OCI-LY7 (cell line): ENCODE measurements around the gene ITSN1. TPM values are rescaled to one million over a fixed set of nuclear protein-coding genes. Genes with fewer than 3 reads are reported as not detected.

Experiments
- BruUV-seq: library from RNA; stranded (reverse); fragments of 400-500 nt; replicated peaks from 2 replicates; lab custom pipeline; 2021; lab: Mats Ljungman, UMichigan
- CTCF ChIA-PET: fragments of 300-600 bp; sonication (Branson Sonifier 250); formaldehyde crosslinking; loops from one replicate; lab custom pipeline; 2022; ENCODE audit warnings: antibody characterized with exemption; ENCODE audit not compliant: unreplicated experiment; lab: Charles Lee
- POLR2A ChIA-PET: fragments of 300-600 bp; sonication (Branson Sonifier 250); formaldehyde crosslinking; loops from one replicate; lab custom pipeline; 2022; ENCODE audit warnings: antibody characterized with exemption; lab: Charles Lee
- DNase-seq: peaks from one replicate; pipeline ENCODE4 v3.0.0-alpha.2; 2015; ENCODE audit warnings: low spot score
- H2AFZ ChIP-seq: fragments of 200-600 bp; sonication (generic), shearing (Covaris generic); 2 replicates; pipeline ENCODE4 v1.6.1; 2014; ENCODE audit warnings: mild to moderate bottlenecking, antibody characterized with exemption, low read length, moderate library complexity
- H3K27ac ChIP-seq: fragments of 200-600 bp; sonication (generic); 2 replicates; pipeline ENCODE4 v1.5.1; 2014; ENCODE audit warnings: mixed run types, low read depth, mild to moderate bottlenecking, moderate library complexity, low read length, inconsistent platforms; ENCODE audit not compliant: poor library complexity, severe bottlenecking
- H3K36me3 ChIP-seq: fragments of 200-600 bp; sonication (generic); 2 replicates; pipeline ENCODE4 v1.6.1; 2014; ENCODE audit warnings: mild to moderate bottlenecking, antibody characterized with exemption, low read length, moderate library complexity, mixed read lengths; ENCODE audit not compliant: insufficient read depth
- H3K4me1 ChIP-seq: fragments of 200-600 bp; sonication (generic); 2 replicates; pipeline ENCODE4 v1.5.1; 2014; ENCODE audit warnings: mild to moderate bottlenecking, low read length; ENCODE audit not compliant: insufficient read depth, poor library complexity, severe bottlenecking
- H3K4me2 ChIP-seq: fragments of 200-600 bp; sonication (generic); 2 replicates; pipeline ENCODE4 v1.6.1; 2014; ENCODE audit warnings: mild to moderate bottlenecking, low read length
- H3K4me3 ChIP-seq: fragments of 200-600 bp; sonication (generic); 2 replicates; pipeline ENCODE4 v1.5.1; 2014; ENCODE audit warnings: mild to moderate bottlenecking, low read depth, low read length; ENCODE audit not compliant: poor library complexity, severe bottlenecking
- H3K79me2 ChIP-seq: fragments of 200-600 bp; sonication (generic); 2 replicates; pipeline ENCODE4 v1.6.1; 2016; ENCODE audit warnings: low read depth, mild to moderate bottlenecking, low read length, moderate library complexity, mixed read lengths; ENCODE audit not compliant: insufficient read depth
- H3K9me2 ChIP-seq: fragments of 200-600 bp; sonication (generic); 2 replicates; pipeline ENCODE4 v1.6.1; 2016; ENCODE audit warnings: mild to moderate bottlenecking, low read length, mixed read lengths; ENCODE audit not compliant: insufficient read depth
- H3K9me3 ChIP-seq: fragments of 200-600 bp; sonication (generic); 2 replicates; pipeline ENCODE4 v1.6.1; 2014; ENCODE audit warnings: mild to moderate bottlenecking, mixed run types, low read length, mixed read lengths
- H4K20me1 ChIP-seq: fragments of 200-600 bp; sonication (generic); 2 replicates; pipeline ENCODE4 v1.6.1; 2014; ENCODE audit warnings: mild to moderate bottlenecking, antibody characterized with exemption, low read length, moderate library complexity, mixed read lengths; ENCODE audit not compliant: insufficient read depth
- EZH2phosphoT487 ChIP-seq: fragments of 200-600 bp; sonication (generic); IDR thresholded peaks from 2 replicates; pipeline ENCODE4 v1.6.1; 2018; ENCODE audit warnings: low read depth, borderline replicate concordance, mild to moderate bottlenecking, mixed run types, antibody characterized with exemption, low read length, moderate library complexity, mixed read lengths
- intact Hi-C: fragments of 100-400 bp; cut with micrococcal nuclease; formaldehyde crosslinking; loops from one replicate; pipeline ENCODE4 v1.10.0; 2022; ENCODE audit not compliant: unreplicated experiment
- total RNA-seq, 2 experiments: library from RNA; depleted of rRNA in 1 of 2; stranded (reverse); fragments of >200 nt in 1 of 2; shearing (Covaris generic) in 1 of 2; gene quantifications; 2 replicates each; pipeline ENCODE4 v1.2.3, GENCODE V29; 2014 to 2022
- TF ChIP-seq, protein P1 (sequence below): fragments of 200-600 bp; sonication (generic); conservative IDR thresholded peaks from 2 replicates; pipeline ENCODE4 v1.5.1; 2014; ENCODE audit warnings: mild to moderate bottlenecking, antibody characterized with exemption, low read length, moderate library complexity, mixed read lengths

Gene ITSN1
- total RNA-seq, 2 experiments from 2014 or later, result 0.60 to 5.9 TPM

DNA sequence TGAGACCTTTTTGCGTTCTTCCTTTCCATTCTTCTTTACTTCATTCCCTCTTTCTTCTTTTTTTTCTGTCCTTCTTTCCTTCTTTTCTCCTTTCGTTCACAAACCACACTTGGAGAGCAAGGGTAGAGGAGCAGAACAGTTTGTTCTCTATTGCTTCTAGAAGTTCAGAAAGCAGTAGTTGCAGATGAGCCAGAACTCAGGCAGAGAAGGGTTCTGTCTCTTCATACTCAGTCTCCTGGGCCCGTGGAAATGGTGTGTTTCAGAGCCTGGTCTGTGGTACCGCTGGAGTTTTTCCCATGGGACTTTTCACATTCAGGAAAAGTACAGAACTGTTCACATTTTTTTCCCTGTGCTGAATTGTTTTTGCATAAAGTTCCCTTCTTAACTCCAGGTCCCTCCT is 186.3 kb downstream of the ITSN1 start:
- H4K20me1 ChIP-seq, result no peaks in the 10 kb centered on the region
- POLR2A ChIA-PET, result no interaction called here
- H3K79me2 ChIP-seq, result no peaks in the 10 kb centered on the region
- TF ChIP-seq, protein P1, sequence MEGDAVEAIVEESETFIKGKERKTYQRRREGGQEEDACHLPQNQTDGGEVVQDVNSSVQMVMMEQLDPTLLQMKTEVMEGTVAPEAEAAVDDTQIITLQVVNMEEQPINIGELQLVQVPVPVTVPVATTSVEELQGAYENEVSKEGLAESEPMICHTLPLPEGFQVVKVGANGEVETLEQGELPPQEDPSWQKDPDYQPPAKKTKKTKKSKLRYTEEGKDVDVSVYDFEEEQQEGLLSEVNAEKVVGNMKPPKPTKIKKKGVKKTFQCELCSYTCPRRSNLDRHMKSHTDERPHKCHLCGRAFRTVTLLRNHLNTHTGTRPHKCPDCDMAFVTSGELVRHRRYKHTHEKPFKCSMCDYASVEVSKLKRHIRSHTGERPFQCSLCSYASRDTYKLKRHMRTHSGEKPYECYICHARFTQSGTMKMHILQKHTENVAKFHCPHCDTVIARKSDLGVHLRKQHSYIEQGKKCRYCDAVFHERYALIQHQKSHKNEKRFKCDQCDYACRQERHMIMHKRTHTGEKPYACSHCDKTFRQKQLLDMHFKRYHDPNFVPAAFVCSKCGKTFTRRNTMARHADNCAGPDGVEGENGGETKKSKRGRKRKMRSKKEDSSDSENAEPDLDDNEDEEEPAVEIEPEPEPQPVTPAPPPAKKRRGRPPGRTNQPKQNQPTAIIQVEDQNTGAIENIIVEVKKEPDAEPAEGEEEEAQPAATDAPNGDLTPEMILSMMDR, result no peak
- no peak for TF ChIP-seq EZH2phosphoT487
- H2AFZ ChIP-seq, result no peak overlapping the region
- H3K36me3 ChIP-seq, result no peaks in the 10 kb centered on the region
- no peaks in the 10 kb centered on the region for H3K9me3 ChIP-seq
- intact Hi-C loops, result loop anchor here (2.0 kb wide), 1 partner anchor 34 kb away; no protein-coding TSS in a partner anchor
- CTCF ChIA-PET, result no interaction called here
- no peak overlapping the region for H3K4me2 ChIP-seq
- peaks cover 3% of the 10 kb centered on the region for H3K4me1 ChIP-seq
- no peaks in the 10 kb centered on the region for H3K9me2 ChIP-seq
- no peak overlapping the region for H3K4me3 ChIP-seq
- no TSS peak for BruUV-seq
- no peak overlapping the region for H3K27ac ChIP-seq
- no peak for DNase-seq

DNA sequence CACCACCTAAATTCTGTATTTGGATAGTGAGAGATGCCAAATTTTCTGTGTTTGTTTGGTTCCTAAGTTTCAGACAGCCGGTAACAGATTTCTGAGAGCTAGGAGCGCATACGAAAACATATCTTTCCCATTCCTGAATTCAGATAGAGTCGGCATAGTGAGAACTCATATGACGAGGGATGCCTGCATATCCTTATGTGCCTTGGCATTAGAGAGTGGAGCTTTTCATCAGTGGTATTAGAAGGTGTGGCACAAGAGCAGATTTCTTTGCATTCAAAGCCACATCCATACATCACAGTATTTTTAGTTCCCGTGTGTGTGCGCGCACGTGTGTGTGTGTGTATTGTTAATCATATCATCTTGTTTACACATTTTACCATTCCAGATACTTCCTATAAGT is 187.5 kb downstream of the ITSN1 start:
- no peak for DNase-seq
- Histone ChIP-seq H3K4me1 (peaks cover 3% of the 10 kb centered on the region), H3K36me3 (no peaks in the 10 kb centered on the region), H3K27ac (no peak overlapping the region), H3K9me2 (no peaks in the 10 kb centered on the region), H2AFZ (no peak overlapping the region), H3K79me2 (no peaks in the 10 kb centered on the region), H3K9me3 (no peaks in the 10 kb centered on the region), H3K4me3 (no peak overlapping the region), H4K20me1 (no peaks in the 10 kb centered on the region), H3K4me2 (no peak overlapping the region)
- intact Hi-C loops, result loop anchor here (2.0 kb wide), 1 partner anchor 35 kb away; no protein-coding TSS in a partner anchor
- CTCF ChIA-PET, result no interaction called here
- no TSS peak for BruUV-seq
- TF ChIP-seq, protein P1, result no peak
- POLR2A ChIA-PET, result no interaction called here

DNA sequence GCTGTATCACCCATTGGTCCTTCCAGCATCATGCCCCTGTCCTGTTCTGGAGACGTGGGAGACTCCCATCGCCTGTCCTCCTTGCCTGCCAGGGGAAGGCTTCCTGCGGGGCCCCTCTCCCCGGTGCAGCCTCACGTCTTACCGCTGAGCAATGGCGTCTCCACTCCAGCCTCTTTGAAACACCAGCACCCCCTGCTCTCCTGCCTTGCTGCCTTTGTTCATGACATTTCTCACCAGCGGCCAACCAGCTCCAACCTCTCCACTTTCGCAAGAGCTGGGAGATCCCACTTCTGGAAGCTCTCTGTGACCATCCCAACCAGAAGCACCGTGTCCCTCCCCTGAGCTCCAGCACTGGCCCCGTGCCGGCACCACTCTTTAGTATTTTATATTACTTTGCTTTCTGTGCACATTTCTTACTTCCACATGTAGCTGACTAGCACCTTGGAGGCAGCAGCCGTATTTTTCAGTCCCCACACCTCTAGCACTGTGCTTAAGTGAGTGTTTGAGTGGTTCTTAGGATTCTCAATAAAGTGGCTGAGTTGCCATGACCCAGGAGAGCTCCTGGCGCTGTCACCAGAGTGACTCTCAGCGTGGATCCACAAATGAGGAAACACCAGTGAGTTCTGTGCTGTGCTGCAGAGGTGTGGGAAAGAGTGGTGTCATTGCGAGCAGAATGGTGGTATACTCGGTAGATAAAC is 189.8 kb downstream of the ITSN1 start:
- Histone ChIP-seq H3K79me2 (no peaks in the 10 kb centered on the region), H3K4me2 (no peak overlapping the region), H4K20me1 (no peaks in the 10 kb centered on the region), H3K9me3 (no peaks in the 10 kb centered on the region), H3K27ac (no peak overlapping the region), H2AFZ (no peak overlapping the region), H3K36me3 (no peaks in the 10 kb centered on the region), H3K4me1 (peaks cover 3% of the 10 kb centered on the region), H3K9me2 (no peaks in the 10 kb centered on the region), H3K4me3 (no peak overlapping the region)
- CTCF ChIA-PET, result no interaction called here
- DNase-seq, result no peak
- no TSS peak for BruUV-seq
- TF ChIP-seq, protein P1, result no peak
- no peak for TF ChIP-seq EZH2phosphoT487
- POLR2A ChIA-PET, result no interaction called here
- intact Hi-C loops, result no loop called here
